ENCODE data around the gene RBM39. TPM values are rescaled to one million over a fixed set of nuclear protein-coding genes. Genes with fewer than 3 reads are reported as not detected.

The RBM39 gene
- total and polyA plus RNA-seq, 10 of the 15 experiments (the other 5 are each of a cell fraction or from before 2014, with no cell fraction given): 135 to 280 (median 217) TPM

DNA sequence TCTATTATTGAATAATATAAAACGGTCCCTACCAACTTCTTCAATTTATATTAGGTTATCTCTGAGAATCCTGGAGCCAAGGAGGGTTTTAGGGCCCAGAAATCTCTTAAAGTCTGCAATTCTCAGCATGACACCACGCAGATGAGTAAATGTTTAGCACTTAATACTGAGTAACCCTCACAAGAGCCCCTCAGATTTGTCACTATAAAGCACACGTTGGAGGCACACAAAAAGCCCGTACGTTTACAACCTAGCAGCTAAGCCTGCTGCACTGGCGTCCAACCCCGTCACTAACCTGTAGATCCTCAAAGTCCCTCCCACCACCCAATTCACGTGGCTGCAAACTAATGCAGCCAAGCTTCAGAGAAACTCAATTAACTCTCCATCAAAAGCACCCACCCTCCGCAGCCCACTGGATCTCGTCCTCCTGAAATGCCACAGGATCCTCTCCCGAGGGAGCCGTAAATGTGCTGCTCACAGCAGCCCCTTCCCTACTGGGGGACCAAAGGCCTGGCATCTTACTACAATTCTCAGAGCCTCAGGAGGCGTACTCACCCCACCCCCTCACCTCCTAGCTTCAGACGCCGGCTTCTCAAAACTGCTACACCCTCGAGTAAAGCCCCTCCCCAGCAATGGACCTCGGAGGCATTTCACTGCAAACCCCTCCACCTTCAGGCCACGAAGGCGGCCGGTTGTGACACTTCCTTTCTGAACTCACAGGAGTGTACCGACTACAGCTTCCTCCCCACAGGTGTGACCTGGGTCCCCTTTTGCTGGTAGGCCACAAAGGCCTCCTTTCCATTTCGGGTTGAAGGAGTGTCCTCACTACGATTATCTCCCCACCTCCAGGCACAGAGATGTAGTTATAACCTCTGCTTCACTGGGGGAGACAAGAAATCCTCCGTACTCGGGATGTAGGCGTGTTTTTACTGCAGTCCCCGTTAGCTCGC is 78.3 kb downstream of the RBM39 start (continued):
- TF ChIP-seq ZSCAN29 (IDR thresholded peaks at IDR 0.05): no peak
- TF ChIP-seq, protein P1, sequence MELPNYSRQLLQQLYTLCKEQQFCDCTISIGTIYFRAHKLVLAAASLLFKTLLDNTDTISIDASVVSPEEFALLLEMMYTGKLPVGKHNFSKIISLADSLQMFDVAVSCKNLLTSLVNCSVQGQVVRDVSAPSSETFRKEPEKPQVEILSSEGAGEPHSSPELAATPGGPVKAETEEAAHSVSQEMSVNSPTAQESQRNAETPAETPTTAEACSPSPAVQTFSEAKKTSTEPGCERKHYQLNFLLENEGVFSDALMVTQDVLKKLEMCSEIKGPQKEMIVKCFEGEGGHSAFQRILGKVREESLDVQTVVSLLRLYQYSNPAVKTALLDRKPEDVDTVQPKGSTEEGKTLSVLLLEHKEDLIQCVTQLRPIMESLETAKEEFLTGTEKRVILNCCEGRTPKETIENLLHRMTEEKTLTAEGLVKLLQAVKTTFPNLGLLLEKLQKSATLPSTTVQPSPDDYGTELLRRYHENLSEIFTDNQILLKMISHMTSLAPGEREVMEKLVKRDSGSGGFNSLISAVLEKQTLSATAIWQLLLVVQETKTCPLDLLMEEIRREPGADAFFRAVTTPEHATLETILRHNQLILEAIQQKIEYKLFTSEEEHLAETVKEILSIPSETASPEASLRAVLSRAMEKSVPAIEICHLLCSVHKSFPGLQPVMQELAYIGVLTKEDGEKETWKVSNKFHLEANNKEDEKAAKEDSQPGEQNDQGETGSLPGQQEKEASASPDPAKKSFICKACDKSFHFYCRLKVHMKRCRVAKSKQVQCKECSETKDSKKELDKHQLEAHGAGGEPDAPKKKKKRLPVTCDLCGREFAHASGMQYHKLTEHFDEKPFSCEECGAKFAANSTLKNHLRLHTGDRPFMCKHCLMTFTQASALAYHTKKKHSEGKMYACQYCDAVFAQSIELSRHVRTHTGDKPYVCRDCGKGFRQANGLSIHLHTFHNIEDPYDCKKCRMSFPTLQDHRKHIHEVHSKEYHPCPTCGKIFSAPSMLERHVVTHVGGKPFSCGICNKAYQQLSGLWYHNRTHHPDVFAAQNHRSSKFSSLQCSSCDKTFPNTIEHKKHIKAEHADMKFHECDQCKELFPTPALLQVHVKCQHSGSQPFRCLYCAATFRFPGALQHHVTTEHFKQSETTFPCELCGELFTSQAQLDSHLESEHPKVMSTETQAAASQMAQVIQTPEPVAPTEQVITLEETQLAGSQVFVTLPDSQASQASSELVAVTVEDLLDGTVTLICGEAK (IDR thresholded peaks at IDR 0.05; ENCODE audit: borderline replicate concordance): peak; percentile 13; the same call in 1 of the 2 replicates
- TF ChIP-seq PML (IDR thresholded peaks at IDR 0.05; ENCODE audit: low read length): 0 out of 2 replicates have a peak, but pooled peaks have one; percentile 10
- peak; percentile 11; the same call in 1 of the 2 replicates for TF ChIP-seq BACH1 (IDR thresholded peaks at IDR 0.05; ENCODE audit: borderline replicate concordance)
- TF ChIP-seq, protein P2, sequence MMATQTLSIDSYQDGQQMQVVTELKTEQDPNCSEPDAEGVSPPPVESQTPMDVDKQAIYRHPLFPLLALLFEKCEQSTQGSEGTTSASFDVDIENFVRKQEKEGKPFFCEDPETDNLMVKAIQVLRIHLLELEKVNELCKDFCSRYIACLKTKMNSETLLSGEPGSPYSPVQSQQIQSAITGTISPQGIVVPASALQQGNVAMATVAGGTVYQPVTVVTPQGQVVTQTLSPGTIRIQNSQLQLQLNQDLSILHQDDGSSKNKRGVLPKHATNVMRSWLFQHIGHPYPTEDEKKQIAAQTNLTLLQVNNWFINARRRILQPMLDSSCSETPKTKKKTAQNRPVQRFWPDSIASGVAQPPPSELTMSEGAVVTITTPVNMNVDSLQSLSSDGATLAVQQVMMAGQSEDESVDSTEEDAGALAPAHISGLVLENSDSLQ (IDR thresholded peaks at IDR 0.05): no peak
- no peak for TF ChIP-seq HDGF (IDR thresholded peaks at IDR 0.05)
- TF ChIP-seq SMAD1 (IDR thresholded peaks at IDR 0.05; ENCODE audit: low read depth, partially characterized antibody): peak; percentile 22
- TF ChIP-seq WRNIP1 (IDR thresholded peaks at IDR 0.05; ENCODE audit: borderline replicate concordance, low read depth, low read length): no peak
- peak; percentile 36; the same call in 1 of the 3 replicates for TF ChIP-seq POU2F2 (IDR thresholded peaks at IDR 0.05; ENCODE audit: borderline replicate concordance, low read depth, low read length)
- TF ChIP-seq, protein P3, sequence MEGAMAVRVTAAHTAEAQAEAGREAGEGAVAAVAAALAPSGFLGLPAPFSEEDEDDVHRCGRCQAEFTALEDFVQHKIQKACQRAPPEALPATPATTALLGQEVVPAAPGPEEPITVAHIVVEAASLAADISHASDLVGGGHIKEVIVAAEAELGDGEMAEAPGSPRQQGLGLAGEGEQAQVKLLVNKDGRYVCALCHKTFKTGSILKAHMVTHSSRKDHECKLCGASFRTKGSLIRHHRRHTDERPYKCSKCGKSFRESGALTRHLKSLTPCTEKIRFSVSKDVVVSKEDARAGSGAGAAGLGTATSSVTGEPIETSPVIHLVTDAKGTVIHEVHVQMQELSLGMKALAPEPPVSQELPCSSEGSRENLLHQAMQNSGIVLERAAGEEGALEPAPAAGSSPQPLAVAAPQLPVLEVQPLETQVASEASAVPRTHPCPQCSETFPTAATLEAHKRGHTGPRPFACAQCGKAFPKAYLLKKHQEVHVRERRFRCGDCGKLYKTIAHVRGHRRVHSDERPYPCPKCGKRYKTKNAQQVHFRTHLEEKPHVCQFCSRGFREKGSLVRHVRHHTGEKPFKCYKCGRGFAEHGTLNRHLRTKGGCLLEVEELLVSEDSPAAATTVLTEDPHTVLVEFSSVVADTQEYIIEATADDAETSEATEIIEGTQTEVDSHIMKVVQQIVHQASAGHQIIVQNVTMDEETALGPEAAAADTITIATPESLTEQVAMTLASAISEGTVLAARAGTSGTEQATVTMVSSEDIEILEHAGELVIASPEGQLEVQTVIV (IDR thresholded peaks at IDR 0.05; ENCODE audit: borderline replicate concordance, partially characterized antibody): no peak
- TF ChIP-seq, protein P4, sequence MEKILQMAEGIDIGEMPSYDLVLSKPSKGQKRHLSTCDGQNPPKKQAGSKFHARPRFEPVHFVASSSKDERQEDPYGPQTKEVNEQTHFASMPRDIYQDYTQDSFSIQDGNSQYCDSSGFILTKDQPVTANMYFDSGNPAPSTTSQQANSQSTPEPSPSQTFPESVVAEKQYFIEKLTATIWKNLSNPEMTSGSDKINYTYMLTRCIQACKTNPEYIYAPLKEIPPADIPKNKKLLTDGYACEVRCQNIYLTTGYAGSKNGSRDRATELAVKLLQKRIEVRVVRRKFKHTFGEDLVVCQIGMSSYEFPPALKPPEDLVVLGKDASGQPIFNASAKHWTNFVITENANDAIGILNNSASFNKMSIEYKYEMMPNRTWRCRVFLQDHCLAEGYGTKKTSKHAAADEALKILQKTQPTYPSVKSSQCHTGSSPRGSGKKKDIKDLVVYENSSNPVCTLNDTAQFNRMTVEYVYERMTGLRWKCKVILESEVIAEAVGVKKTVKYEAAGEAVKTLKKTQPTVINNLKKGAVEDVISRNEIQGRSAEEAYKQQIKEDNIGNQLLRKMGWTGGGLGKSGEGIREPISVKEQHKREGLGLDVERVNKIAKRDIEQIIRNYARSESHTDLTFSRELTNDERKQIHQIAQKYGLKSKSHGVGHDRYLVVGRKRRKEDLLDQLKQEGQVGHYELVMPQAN (conservative IDR thresholded peaks at IDR 0.05): 0 out of 2 replicates have a peak, but pooled peaks have one; percentile 15
- TF ChIP-seq BHLHE40 (IDR thresholded peaks at IDR 0.05; ENCODE audit: borderline replicate concordance in 1 of 2, low read depth in 2 of 2, low read length in 1 of 2): 0 out of 4 replicates have a peak, but pooled peaks of 1 of the 2 experiments have one; percentile 17
- peak; percentile 61; the same call in 1 of the 2 replicates for TF ChIP-seq MXI1 (IDR thresholded peaks at IDR 0.05; ENCODE audit: low read depth, low read length)
- no peak for TF ChIP-seq CHD1 (IDR thresholded peaks at IDR 0.05; ENCODE audit: low read depth, low read length)
- no peak for TF ChIP-seq SRF (IDR thresholded peaks at IDR 0.05; ENCODE audit: low read depth in 2 of 2, low read length in 2 of 2)
- no peak for TF ChIP-seq SREBF2 (IDR thresholded peaks at IDR 0.05; ENCODE audit: low read length)
- no peak for TF ChIP-seq ASH2L (IDR thresholded peaks at IDR 0.05; ENCODE audit: borderline replicate concordance, low read depth)
- peak; percentile 75 for TF ChIP-seq POLR2AphosphoS5 (IDR thresholded peaks at IDR 0.05; ENCODE audit: low read length)
- no peak for TF ChIP-seq JUNB (IDR thresholded peaks at IDR 0.05)

All from GM12878 (cell line).